HL-60 (cell line): ENCODE measurements around the gene HSPB1.

Experiments
- CTCF ChIP-seq: IDR thresholded peaks from one replicate; pipeline ENCODE4 v1.5.1; 2011; ENCODE audit warnings: low read length, control low read depth, inconsistent platforms; ENCODE audit not compliant: insufficient read depth
- GABPA ChIP-seq: IDR thresholded peaks from 2 replicates; pipeline ENCODE4 v1.6.1; 2012; ENCODE audit warnings: low read depth
- POLR2AphosphoS5 ChIP-seq: IDR thresholded peaks from 2 replicates; pipeline ENCODE4 v1.6.1; 2012; ENCODE audit warnings: low read depth
- REST ChIP-seq: IDR thresholded peaks from 2 replicates; pipeline ENCODE4 v1.6.1; 2012; ENCODE audit warnings: low read depth; ENCODE audit not compliant: insufficient replicate concordance
- SPI1 ChIP-seq: IDR thresholded peaks from 2 replicates; pipeline ENCODE4 v1.6.1; 2012; ENCODE audit warnings: low read depth, mild to moderate bottlenecking, borderline replicate concordance

- no peak for TF ChIP-seq POLR2AphosphoS5
- TF ChIP-seq REST, result no peak
- TF ChIP-seq SPI1, result no peak
- no peak for TF ChIP-seq CTCF
- no peak for TF ChIP-seq GABPA
These were observed 2.5 kb downstream of the HSPB1 start for GRCh38 chr7:76304888-76305375.
